Stimulated activated CD8-positive, alpha-beta memory T cell treated with anti-CD3 and anti-CD28 coated beads, Interleukin-15, amount 100 ng/mL, for 24 hours (primary cell): ENCODE data around the gene CD300A.

Experiments
- DNase-seq: peaks from one replicate; pipeline ENCODE4 v3.0.0-alpha.2; 2020; ENCODE audit warnings: low read depth

CD300A gene

DNA sequence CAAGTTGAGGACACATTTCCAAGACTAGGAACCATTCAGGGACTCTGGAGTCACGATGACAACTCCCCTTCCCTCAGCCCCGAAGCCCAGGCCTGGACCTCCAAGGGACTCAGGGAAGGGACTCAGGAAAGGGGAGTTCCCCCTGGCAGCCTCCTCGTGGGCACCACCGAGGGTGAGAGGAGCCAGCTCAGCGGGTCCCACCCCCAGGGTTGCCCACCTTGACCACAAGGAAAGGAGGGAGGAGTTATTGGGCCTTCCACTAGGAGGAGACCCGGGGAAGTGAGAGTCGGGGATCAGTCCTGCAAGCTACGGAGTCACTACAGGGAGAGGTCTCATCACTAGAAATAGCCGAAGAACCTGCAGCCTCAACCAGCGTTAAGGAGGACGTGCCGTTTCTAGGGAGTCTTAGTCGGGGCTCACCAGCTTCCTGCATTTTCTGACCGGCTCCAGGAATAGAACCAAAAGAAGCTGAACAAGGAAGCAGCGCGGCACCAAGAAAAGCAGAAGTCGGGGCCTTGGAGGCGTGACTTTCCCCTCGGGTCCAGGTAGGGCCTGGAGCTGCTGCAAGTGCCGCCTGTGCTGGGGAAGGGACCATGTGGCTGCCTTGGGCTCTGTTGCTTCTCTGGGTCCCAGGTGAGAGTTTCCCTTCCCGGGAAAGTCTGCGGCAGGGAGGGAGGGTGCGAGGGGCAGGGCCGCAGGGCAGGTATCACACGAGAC is at the start of gene CD300A:
CD300A (plus strand) TSS at position 524 of the 717 bp plus-strand sequence; CDS start at position 594, 70 bp downstream.
- no peak for DNase-seq

DNA sequence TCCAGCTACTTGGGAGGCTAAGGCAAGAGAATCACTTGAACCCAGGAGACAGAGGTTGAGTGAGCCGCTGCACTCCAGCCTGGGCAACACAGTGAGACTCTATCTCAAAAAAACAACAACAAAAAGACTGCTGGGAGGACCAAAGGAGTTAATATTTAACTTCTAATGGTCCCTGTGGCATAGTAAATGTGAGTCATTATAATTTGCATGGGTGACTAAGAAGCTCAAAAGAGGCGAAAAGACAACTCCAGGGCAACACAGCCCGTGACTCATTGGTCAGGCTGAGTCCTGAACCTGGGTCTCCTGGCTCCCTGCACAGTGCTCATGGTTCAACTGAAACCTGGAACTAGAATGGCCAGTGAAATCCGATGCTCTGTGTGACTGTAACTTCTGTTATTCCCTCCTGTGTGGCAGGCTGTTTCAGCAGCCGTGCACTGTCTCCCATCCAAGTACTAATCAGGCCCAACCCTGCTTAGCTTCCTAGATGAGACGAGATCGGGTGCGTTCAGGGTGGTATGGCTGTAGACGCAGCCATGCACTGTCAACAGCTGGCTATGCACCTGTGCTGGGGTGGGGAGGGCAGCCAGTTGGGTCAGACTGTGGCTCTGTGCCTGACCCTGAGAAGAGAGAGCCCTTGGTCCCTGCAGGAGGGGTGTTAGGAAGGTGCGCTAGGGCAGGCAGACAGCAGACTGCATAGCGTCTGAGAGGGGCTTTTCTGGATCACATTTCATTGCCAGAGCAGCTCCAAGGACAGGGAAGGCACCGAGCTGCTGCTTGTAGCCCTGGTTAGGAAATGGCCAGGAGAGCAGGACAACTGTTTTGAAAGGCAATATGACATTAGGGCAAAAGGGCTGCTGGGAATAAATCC is 49.0 kb upstream of the CD300A start:
- no peak for DNase-seq

DNA sequence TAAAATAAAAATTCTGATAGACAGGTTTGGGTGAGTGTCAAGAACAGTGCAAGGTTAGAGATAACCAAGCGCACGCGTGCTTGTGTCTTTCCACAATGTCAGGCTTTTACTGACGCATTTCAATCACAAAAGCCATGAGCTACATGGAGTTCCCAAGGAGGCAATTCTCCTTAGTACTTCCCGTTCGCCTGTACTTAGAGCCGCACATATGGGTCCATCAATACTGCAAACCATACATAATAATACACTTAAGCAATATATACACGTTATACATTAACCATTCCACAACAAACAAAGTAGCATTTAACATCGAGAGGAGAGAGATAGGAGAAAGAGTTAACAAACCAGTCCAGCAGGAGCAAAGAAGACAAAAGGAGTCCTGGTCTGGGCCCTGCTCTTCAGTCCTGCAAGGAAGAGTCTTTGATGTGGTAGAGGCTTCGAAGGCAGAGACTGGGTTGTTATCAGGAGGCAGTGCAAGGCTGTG is 46.5 kb upstream of the CD300A start:
- DNase-seq = no peak

DNA sequence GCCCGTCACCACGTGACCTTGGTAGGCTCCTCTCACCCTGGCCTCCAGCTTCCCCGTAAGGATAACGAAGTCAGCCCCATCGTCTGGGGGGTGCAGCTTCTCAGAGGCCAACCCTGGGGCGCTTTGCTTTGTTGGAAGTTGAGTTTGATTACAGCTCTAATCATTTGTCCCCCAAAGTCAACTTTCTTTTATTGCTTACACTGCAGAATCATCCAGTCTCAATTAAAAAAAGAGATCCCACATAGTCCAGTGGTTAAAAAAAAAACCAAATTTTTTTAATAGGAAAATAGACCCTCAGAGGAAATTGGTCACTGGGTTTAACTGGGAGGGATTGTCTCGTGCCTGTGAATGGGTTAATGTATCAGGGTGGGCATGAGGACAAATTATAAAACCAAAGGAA is 42.3 kb upstream of the CD300A start:
- DNase-seq = no peak

DNA sequence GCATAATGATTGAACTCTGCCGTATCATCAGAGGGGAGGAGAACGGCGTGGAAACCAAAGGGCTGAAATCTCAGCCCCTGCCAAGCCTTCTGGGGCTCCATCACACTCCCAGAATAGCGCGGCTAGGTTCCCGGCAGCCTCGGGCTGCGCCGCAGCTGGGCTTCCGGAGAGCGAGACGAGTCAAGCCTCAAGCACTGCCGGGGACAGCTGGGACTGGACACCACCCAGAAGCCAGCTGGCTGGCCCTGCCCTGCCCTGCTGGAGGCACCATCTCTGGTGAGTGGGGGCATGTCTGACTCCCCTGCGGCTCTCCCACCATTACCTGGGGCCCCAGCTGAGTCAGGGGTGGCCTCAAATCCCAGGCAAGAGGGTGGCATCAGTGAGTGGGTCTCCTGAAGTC is 41.8 kb upstream of the CD300A start:
- no peak for DNase-seq

- DNase-seq = no peak
These were observed 39.8 kb upstream of the CD300A start for GRCh38 chr17:74426551-74427047.

DNA sequence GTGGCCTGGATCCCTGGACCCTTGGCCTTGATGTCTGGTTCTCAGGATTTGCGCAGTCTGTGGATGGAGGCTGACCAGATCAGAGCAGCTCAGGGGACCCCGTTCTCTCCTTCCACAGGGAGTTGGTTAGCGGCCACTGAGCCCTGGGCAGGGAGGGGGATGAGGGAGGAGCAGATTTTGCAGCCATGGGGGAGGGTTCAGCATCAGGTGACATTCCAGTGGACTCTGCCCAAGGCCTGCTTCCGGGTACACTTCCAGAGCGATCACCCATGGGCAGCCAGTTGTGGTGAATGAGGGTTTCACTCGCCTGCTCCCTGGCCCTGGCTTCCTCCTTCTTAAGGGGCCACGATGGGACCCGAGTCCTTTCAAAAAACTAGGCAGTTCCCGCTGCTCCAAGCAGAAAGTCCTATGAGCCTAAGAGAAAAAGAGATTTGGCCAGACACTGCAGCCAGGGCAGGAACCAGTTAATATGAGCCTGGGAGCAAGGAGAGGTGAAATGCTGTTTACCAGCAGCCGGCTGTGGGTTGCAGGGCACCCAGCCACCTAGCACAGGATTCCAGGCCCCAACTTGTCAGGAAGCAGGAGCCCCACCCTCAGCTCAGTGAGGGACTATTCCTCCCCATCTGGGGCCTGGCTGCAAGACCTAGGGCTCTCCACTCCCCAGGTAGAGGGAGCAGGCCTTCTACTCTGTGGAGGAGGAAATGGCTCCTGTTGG is 39.2 kb upstream of the CD300A start:
- DNase-seq = no peak

- DNase-seq = no peak
These were observed 38.7 kb upstream of the CD300A start for GRCh38 chr17:74427763-74428153.

DNA sequence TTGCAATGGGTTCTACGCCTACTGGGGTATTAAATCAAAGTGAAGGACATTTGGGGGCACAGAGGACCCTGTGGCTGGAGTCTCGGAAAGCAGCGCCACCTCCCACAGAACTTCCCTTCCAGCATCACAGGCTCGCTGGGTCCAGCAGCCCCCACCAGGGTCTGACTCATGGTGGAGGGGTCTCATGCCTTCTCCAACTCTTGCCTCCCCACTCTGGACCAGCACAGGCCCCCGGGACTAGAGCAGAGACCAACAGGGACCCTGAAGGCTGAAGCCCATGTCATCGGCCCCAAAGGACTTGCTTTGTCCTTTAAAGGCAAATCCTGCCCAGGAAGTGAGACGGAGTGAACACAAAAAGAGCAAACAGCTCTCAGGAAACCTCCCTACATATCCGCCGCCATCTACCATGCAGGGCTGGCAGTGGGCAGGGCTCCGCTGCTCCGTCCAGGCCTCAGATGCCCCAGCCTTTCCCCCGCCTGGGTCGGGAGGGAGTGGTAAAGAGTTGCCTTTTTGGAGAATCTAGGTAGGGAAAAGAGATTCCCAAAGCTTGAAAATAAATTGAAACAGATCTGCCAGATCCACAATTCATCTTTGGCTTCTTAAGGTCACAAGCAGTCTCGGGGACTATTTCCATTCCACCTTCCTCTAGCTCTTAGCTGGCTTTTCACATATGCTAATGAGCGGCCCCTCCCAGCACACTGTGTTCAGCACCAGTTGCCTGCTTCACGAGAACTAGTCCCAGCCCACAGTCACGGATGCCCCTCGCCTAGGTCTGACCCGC is 36.6 kb upstream of the CD300A start:
- DNase-seq = no peak

- no peak for DNase-seq
These were observed 36.1 kb upstream of the CD300A start for GRCh38 chr17:74430385-74430705.

- DNase-seq = no peak
These were observed 35.5 kb upstream of the CD300A start for GRCh38 chr17:74430706-74431567.

GRCh38 chr17:74431568-74432423 is 34.6 kb upstream of the CD300A start, which contains the start of gene GPRC5C:
Gene GPRC5C, plus strand, starts transcription at chr17:74432088. Its CDS starts 7,689 bp downstream, at chr17:74439777.
- DNase-seq = no peak

GRCh38 chr17:74432424-74432690 is 34.1 kb upstream of the CD300A start:
- no peak for DNase-seq

GRCh38 chr17:74432766-74433391 is 33.6 kb upstream of the CD300A start:
- no peak for DNase-seq

GRCh38 chr17:74433421-74434121 is 32.9 kb upstream of the CD300A start:
- no peak for DNase-seq

- DNase-seq = no peak
These were observed 30.6 kb upstream of the CD300A start for GRCh38 chr17:74435775-74436359.

GRCh38 chr17:74437702-74438101 is 28.7 kb upstream of the CD300A start:
- DNase-seq = no peak
